HG03469 (cell line): ENCODE data around the gene NECTIN1.

Source experiments
- ATAC-seq: cut with Tn5 transposase; IDR thresholded peaks from one replicate; pipeline ENCODE4 v1.9.1; 2021; ENCODE audit warnings: mild to moderate bottlenecking, moderate library complexity, moderate number of reproducible peaks; ENCODE audit not compliant: unreplicated experiment

Gene NECTIN1

DNA sequence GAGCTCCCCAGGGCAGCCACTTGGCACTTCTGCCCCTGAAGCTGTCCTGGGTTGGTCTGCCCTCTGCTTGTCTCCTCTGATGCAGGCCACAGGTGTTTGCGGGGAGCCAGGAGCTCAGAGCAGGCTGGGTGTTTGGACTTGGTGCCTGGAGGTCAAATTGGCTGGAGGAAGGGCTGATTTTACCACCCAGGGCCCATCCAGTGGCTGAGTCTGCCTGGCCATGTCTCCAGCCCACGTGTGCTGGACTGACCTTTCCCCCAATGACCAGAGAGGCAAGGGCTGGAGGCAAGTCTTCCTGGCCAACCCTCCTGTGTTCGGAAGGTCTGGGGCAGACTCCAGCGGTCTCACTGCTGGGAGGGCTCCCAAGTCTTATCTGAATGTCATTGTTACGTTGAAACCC lies 84.0 kb downstream of the NECTIN1 start:
- no peak for ATAC-seq

DNA sequence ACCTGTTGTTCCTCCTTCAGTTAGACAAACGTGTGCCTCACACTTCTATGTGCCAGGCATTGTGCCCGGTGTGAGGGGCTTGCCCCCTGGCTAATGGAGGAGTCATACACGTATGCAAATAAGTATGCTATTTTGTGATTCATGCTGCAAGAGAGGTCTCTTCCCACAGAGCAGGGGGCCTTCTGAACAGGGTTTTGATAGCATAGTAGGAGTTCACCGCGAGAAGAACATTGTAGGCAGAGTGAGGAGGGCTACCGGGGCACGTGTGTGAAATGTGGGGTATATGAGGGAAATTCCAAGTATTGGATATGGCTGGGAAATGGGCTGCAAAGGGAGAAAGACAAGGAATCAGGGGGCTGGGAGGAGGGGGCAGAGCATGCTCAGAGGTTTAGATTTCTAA lies 84.5 kb downstream of the NECTIN1 start:
- no peak for ATAC-seq

DNA sequence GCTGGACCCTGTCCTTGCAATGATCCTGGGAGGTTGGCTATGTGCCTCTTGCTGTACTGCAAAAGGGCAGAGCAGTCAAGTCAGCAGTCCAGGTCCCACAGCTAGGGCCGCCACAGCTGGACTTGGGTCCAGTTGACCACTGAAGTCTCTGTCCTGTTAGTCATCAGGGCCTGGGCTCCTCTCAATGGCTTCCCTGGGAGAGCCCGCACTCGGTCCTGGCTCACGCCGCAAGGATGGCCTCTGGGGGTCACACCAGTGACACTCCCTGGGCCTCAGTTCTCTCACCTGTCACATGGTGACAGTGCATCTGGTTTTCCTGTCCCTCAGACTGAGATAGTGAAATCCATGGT lies 85.1 kb downstream of the NECTIN1 start:
- ATAC-seq, result no peak

DNA sequence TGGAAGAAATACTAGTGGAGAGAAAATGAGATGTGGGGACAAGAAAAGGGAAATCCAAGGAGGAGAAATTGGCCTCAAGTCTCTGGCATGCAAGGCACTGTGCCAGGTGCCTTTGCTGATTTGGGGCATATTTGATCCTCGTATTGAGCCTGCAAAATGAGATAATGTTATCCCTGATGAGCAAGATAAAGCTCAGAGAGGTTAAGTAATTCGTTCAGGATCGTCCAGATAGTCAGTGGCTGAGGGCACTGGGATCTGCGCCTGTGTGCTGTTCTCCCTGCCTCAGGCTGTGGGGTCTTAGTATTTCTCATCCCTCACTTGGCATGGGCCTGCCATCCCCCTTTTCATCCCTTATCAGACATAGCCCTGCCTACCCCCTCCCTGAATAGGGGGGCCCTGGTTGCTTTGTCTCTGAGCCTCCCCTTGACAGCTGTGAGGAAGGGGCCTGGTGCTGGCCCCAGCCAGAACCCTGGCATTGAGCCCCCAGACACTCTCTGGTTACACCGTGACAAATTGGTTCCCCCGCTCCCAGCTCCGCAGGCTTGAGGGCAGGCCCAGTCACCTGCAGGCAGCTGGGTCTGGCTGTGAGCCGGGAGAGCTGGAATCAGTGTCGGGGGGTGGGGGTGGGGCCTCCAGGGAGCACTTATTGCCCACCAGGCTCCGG lies 85.7 kb downstream of the NECTIN1 start:
- ATAC-seq, result no peak

DNA sequence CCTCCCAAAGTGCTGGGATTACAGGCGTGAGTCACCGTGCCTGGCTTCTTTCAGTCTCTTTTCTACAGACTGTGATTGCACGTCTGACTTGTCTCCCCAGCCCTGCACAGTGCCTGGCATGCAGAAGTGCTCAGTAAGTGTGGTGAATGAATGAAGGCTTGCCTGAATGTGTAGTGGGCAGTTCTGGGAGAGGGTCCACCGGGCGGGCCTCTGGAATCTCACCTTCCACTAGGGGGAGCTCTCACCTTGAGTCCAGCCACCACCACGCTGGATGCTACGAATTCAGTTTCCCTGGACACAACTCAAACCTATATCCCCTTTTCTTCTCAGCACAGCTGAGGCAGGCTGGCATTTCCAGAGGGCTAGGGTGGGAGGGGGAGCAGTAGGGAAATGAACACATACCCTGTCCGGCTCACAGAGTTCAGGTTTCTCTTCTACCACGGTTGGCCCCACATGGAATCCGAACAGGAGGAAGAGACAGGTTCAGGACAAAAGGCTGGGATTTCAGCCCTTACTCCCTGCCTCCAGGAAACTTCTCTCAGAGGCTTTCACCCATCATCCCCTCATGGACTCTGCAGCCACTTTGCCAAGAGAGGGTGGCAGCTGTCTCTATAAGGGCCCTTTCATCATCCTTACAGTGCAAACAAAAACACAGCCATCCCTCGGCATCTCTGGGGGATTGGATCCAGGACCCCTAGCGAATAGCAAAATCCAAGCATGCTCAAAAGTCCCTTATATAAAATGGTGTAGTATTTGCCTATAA lies 86.8 kb downstream of the NECTIN1 start:
- ATAC-seq, result no peak

DNA sequence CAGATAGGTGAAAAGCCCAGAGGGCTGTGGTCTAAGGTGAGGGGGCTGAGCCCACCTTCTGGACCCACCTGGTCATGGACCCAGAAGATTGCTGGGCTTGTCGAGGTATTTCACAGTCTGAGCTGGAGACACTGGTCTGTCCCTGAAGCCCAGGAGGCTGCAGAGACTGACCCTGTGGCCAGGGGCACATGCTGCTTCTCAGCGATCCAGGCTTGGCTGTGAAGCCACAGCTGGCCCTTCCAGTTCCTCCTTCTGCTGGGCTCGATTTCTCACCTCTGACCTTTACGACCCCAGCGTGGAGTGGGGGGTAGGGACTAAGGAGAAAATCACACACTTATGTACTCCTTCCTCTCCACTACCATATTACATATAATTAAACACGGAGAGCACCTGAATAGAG lies 88.5 kb downstream of the NECTIN1 start:
- no peak for ATAC-seq

DNA sequence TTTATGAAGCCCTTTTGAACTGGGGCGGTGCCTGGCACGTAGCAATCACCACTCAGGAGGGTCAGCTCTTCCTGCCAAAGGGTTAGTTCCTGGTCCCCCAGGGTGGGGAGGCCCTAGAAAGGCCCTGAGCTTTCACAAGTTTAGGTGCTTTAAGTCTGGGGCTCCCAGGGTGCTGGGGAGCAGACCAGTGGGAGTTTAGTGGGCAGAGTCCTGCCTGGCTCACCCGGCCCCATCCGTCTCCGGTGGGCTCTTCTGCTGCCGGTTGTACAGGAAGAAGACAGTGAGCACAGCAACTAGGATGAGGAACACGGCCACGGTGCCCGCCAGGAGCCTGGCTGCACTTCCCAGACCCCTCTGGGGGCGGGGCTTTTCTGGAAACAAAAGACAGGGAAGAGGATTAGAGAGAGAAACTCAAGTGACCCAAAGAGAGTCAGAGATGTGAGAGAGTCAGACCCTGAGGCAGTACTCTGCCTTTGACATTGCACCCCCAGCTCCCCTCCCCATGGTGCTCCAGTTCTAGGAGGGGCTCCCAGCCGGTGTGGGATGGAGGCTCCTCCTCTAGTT lies 89.3 kb downstream of the NECTIN1 start:
- ATAC-seq, result no peak

DNA sequence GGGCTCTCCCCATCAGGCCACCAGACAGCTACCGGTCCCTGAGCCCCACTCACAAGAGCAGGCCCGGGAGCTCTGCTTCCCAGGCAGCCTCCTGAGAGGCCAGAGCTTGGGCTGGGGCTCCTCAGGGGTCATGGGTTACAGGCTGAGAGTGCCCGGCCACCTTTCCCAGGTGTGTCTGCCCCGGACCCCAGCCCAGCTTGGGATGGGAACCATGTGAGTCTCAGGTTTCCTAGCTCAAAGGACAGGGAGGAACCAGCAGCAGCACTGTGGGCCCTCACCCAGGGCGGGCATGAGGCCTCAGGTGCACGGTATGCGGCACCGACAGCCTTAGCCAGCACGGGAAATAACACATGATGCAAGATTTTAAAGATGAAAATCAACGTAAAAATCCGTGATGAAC lies 90.1 kb downstream of the NECTIN1 start:
- ATAC-seq, result no peak

DNA sequence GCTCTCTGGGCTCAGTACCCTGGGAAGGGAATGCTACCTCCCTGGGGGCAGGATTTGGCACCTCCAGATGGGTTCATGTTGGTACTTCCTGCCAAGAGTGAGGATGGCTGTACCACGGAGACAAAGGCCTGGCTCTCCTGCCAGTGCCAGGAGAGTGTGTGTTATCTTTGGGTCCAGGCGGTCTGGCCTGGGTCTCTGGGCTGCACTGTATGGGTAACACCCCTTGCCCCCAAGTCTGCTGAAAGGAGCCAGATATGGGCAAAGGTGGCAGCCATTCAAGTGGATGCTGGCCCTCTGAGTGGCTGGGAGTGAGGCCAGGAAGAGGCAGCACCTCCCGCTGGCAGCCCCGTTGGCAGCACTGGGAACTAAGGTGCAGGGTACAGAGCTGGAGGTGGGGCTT lies 91.5 kb downstream of the NECTIN1 start:
- no peak for ATAC-seq

DNA sequence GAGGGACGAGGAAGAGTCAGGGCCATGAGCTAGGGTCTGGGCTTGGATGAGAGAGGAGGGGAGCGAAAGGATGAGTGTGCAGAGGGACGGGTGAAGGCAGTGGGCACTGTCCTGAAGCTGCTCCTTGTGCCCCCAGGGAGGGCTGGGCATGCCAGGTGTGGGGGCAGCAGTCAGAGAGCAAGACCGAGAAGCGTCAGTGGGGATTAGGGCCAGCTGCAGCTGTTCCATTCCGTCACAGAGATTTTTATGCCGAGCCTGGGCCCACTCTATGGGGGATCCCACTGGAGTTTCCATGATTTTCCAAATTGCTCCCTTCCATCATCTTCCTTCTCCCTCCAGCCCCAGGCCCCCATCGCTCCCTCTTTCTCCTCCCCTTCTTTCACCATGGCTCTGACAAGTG lies 93.2 kb downstream of the NECTIN1 start:
- no peak for ATAC-seq

DNA sequence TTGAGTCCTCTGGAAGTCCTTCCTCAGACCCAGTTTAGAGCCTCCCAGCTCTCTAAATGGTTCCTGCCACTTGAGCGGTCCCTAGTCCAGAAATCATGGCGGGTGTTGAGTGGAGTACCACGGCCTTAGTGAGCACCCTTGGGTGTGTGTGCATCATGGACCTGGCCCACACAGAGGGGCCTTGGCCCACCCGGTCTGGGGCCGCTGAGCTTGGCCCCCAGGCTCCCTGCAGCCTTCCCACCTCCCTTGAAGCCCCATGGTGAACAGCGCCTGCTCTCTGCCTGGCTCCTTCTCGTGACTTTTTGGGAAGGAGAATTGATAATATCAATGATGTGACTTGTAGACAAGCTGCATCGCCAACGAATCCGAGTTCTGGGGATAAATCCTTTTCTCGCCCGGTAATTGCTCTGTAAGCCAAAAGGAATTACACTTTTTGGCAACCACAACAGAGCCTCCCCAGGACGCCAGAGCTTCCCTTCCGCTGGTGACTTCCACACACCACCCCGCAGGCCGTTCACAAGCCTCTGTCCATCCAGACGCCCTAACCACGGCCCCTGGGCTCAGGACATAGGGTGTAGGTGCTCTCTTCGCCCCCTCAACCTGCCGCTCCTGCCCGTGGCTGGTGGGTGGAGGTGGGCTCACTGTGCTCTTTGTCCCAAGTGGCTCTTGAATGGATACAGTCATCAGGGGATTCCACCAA lies 93.8 kb downstream of the NECTIN1 start:
- no peak for ATAC-seq

DNA sequence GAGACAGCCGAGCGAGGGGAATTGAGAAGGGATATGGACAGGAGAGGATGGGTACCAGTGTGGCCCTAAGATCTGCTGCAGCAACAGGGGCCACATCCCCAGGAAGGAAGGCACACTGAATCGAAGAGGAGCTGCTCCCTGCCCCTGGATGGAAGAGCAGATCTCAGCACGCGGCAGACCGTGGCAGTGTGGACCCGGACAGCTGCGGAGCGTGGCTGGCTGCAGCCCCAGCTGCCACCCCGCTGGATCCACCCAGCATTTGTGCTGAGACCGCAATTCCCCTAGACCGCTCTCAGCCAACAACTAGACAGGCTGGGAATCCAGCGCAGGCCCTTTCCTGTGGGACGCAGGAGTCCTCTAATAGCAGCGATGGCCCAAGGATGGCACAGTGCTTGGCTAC lies 94.7 kb downstream of the NECTIN1 start:
- ATAC-seq, result no peak

DNA sequence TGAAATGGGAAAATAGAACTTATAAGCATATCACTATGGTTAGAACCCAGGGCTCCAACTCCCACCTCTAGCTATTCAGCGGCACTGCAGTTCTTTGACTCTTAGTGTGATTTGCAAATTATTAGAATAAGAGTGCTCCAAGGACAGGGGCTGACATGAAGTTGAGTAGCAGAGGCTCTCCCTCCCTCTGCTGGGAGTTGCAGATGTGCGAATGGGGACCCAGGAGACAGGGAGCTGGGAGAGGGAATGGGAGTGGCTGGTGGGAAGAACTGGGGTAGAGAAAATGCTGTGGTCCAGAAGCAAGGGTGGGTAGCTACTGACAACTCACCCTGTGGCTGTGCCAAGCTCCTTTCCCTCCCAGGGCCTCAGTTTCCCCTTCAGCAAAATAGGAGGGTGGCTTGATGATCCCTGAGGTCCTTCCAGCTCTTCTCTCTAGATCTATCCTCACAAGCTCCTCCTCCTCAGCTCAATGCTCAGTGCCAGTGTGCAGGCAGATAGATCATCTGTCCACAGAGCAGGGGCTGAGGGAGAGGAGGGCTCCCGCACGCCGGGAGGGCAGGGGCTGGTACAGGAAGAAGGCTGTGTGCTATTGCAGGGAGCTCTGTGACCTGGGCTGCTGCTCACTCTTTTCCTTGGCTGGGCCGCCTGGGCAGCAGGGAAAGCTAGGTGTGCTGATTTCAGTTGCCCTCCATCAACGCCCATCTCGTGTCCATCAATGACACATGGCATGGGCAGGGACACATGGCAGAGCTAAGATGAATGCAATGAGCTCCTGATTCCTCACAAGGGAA lies 99.0 kb downstream of the NECTIN1 start:
- no peak for ATAC-seq

DNA sequence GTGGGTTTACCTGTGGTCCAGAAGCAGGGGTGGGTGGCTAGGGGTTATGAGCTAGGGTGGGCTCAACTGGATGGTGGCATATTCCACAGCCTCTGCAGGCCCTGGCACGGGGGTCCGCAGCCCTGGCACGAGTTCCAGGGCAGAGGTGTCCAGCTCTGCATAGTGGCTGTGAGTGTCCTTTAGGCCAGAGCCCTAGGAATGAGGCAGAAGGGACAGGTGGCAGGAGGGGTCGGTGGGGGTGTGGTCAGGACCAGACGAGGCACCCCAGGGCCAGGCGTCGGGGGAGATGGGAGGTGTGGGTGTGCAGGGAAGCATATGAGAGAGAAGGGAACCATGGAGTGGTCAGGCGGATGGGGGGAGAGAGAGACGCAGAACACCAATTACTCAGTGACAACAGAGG lies 99.9 kb downstream of the NECTIN1 start:
- ATAC-seq, result no peak

DNA sequence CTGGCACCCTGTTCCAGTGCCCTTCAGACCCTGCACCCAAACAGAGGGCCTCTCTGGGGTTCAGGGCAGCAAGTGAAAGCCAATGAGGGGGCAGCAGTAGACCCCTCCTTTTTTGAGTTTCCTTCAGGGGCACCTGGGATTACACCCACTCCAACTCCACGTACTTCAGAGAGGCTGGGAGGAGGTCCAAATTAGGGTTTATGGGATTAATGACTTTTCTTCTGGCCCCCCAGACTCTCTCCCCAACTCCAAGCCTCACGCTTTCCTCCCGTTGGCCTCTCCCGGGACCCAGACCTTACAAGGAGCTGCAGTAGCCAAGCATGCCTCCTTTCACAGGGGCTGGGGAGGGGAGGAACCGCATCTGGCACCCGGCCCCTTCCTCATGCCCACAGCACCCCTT lies 101.7 kb downstream of the NECTIN1 start:
- ATAC-seq, result no peak

DNA sequence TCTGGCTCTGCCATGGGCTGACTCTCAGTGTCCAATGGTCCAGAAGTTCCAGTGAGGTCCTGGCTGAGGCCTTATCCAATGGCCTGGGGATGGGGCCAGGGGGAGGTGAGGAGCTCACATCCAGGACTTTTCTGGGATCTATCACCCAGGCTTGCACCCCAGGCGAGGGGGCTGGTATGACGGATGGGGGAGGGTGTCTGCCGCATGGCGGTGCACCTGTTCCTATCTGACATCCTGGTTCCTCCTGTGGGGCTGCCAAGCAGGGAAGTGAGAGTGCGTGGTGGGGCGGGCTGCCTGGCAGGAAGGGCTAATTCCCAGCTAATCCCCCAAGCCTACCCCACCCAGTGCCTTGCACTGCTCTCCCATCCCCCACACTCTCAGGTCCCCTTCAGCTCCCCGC lies 102.1 kb downstream of the NECTIN1 start:
- no peak for ATAC-seq

DNA sequence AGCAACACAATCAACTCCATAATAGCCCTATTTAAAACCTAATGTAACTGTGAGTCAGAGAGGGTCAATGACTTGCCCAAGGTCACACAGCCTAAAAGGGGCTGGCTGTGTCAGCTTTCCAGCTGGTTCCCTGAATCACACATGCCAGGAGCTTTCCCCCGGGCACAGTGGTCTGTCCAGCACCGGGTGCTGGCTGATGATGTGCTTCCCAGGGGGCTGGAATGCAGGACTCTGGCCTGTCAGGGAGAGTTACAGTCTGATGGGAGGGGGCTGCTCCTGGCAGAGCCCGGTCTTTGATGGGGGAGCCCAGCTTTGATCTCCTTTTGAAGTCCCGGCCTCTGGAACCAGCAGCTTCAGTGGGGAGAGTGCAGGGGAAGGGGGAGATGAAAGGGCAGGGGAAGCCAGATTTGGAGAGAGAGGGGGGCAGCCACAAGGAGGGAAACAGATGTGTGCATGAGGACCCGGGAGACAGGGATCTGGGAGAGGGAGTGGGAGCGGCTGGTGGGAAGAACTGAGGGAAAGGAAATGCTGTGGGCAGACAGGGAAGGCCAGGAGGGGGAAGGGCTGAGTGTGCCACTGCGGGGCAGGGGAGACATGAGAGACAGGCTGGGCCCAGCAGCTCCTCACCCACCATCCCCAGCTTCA lies 102.7 kb downstream of the NECTIN1 start:
- no peak for ATAC-seq

DNA sequence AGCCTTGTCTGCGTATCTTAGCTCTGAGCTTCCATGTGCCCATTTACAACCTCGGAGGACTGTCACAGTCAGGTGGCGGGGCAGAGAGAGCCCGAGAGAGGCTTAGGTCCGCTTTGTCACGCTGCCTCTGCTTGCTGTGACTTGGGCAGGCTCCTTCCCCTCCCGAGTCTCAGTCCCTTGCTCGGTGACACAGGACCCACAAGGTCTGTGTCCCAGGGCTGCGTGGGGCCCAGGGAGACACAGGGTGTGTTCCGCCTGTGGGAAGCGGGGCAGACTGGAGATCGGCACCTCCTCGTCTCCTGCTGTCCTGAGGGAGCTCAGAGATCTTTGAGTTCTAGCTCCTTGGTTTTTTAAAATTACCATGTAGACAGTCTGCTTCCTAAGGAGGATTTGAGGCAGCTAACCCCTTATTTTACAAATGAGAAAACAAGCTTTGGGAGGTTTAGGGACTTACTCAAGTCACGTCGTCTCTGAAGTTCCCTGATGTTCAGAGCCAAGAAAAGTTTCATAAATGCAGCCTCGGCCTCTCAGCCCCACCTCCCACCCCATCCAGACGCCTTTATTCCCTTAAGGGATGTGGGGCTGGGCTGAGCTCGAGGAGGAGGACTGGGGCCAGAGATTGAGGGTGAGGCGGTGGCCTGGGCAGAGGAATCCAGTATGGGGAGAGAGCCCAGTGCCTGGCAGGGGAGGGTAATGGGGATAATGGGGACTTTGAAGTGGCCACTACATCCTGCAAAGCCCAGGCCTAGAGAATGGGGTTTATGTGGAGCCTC lies 103.6 kb downstream of the NECTIN1 start:
- no peak for ATAC-seq

DNA sequence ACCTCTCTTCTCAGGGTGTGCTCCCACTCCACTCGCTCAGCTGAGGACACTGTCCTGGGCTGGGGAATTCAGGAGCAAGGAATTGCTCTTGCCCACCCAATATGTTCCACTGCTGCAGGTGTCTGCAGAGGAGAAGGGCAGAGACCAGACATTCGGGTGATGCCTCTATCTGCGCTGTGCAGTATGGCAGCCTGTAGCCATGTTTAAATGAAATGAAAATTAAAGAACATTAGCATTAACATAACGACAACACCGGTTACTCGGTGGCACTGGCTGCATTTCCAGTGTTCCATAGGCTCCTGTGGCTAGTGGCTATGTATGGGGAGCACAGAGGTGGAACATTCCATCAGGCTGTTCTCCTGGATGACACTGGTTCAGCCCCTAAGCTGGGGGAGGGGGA lies 104.4 kb downstream of the NECTIN1 start:
- no peak for ATAC-seq

DNA sequence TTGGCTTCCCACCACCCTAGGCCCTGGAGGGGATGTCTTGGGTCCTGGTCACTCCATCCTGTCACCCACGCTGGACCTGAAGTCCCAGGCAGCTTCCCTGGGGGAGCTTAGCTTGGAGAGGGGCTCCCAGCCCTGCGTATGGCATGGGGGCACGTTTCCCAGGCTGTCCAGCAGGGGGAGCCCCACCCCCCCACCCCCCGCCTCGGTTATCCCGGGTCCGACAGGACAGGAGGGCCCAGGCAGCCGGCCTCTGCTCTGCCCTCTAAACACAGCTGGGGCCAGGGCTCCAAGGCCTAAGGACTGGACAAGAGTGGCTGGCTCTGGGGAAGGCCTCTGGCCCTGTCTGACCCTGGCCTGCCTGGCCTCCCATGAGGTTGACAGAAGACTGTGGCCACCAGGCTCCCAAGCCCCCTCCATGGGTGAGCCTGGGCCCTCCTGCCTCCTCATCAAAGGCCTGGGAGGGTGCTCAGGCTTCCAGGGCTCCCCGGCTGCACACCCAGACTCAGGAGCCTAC lies 104.8 kb downstream of the NECTIN1 start:
- ATAC-seq, result no peak
